B cell (primary cell): ENCODE data around the gene RFK. TPM values are rescaled to one million over a fixed set of nuclear protein-coding genes. Genes with fewer than 3 reads are reported as not detected.

ENCODE experiments used
- ATAC-seq: fragments of 200-7000 bp; cut with Tn5 transposase; one replicate; pipeline ENCODE4 v1.10.0; 2021; ENCODE audit warnings: low read depth, mild to moderate bottlenecking, moderate number of reproducible peaks, moderate library complexity
- CTCF ChIA-PET: fragments of 350-600 bp; sonication (Branson Sonifier 250); formaldehyde crosslinking; loops from one replicate; lab custom pipeline; 2021; ENCODE audit warnings: antibody characterized with exemption, inconsistent platforms; lab: Charles Lee
- POLR2A ChIA-PET: fragments of 350-600 bp; sonication (Branson Sonifier 250); formaldehyde crosslinking; loops from one replicate; lab custom pipeline; 2021; ENCODE audit warnings: antibody characterized with exemption; lab: Charles Lee
- DNase-seq: peaks from one replicate; pipeline ENCODE4 v3.0.0; 2013
- H2AFZ ChIP-seq: 2 replicates; pipeline ENCODE4 v1.6.1; 2012; ENCODE audit warnings: mild to moderate bottlenecking, low read depth, low read length; ENCODE audit not compliant: insufficient read depth, poor library complexity, severe bottlenecking
- H3K27ac ChIP-seq, 2 donors: 1 replicate in 1 of 2; 2 replicates in 1 of 2; pipeline ENCODE4 v1.5.1; 2012 to 2013; ENCODE audit warnings: low read length in 2 of 2, mild to moderate bottlenecking in 2 of 2, moderate library complexity in 1 of 2
- H3K27me3 ChIP-seq, 4 experiments: fragments of 200-600 bp in 1 of 4; sonication (generic) in 1 of 4; replicated peaks in 1 of 4; 1 replicate in 2 of 4; 2 replicates in 2 of 4; pipeline versions ENCODE4 v1.6.1 to v1.7.0; 2013 to 2016; ENCODE audit warnings: low read length in 3 of 4, mild to moderate bottlenecking in 2 of 4, mixed read lengths in 1 of 4, moderate library complexity in 1 of 4; ENCODE audit not compliant: insufficient read depth in 4 of 4, control insufficient read depth in 3 of 4; ENCODE audit errors: control extremely low read depth in 1 of 4
- H3K36me3 ChIP-seq, 2 experiments: replicated peaks in 1 of 2; 1 replicate in 1 of 2; 2 replicates in 1 of 2; pipeline versions ENCODE4 v1.6.1 to v1.7.1; 2013; ENCODE audit warnings: low read length in 1 of 2; ENCODE audit not compliant: insufficient read depth in 2 of 2, control insufficient read depth in 1 of 2; ENCODE audit errors: control extremely low read depth in 1 of 2, extremely low read depth in 1 of 2
- H3K4me1 ChIP-seq, 2 donors: fragments of 200-600 bp in 1 of 2; sonication (generic) in 1 of 2; 1 replicate in 1 of 2; 2 replicates in 1 of 2; pipeline versions ENCODE4 v1.5.1 to v1.6.1; 2013 to 2017; ENCODE audit warnings: low read length in 2 of 2; ENCODE audit not compliant: control insufficient read depth in 2 of 2, insufficient read depth in 2 of 2
- H3K4me2 ChIP-seq: replicated peaks from 2 replicates; pipeline ENCODE3; 2012; ENCODE audit warnings: mild to moderate bottlenecking, low read depth, low read length; ENCODE audit not compliant: poor library complexity, severe bottlenecking
- H3K4me3 ChIP-seq, 5 experiments: fragments of 200-600 bp in 1 of 5; sonication (generic) in 1 of 5; 1 replicate in 3 of 5; 2 replicates in 2 of 5; pipeline versions ENCODE4 v1.5.1 to v1.7.0; 2011 to 2016; ENCODE audit warnings: low read length in 4 of 5, mild to moderate bottlenecking in 4 of 5, low read depth in 2 of 5, control low read depth in 1 of 5, moderate library complexity in 1 of 5; ENCODE audit not compliant: insufficient read depth in 1 of 5; ENCODE audit errors: control extremely low read depth in 1 of 5, extremely low read depth in 1 of 5
- H3K79me2 ChIP-seq: fragments of 200-600 bp; sonication (generic); one replicate; pipeline ENCODE4 v1.6.0; 2016; ENCODE audit warnings: low read length; ENCODE audit not compliant: control insufficient read depth, insufficient read depth
- H3K9ac ChIP-seq: fragments of 200-600 bp; sonication (generic); 2 replicates; pipeline ENCODE4 v1.6.1; 2017; ENCODE audit warnings: mild to moderate bottlenecking, low read length, moderate library complexity
- H3K9me3 ChIP-seq, 3 donors: one replicate each; pipeline versions ENCODE4 v1.6.1 to v1.7.1; 2013; ENCODE audit warnings: low read length in 2 of 3; ENCODE audit not compliant: control insufficient read depth in 2 of 3, insufficient read depth in 1 of 3; ENCODE audit errors: control extremely low read depth in 1 of 3
- H4K20me1 ChIP-seq: 2 replicates; pipeline ENCODE4 v1.6.0; 2012; ENCODE audit warnings: mild to moderate bottlenecking, low read length; ENCODE audit not compliant: insufficient read depth, control insufficient read depth, poor library complexity, severe bottlenecking
- H3K27ac Mint-ChIP-seq: one replicate; pipeline ENCODE4 v1.8.0; 2021; ENCODE audit warnings: mixed read lengths
- H3K27me3 Mint-ChIP-seq: one replicate; pipeline ENCODE4 v1.8.0; 2021; ENCODE audit warnings: mixed read lengths
- H3K4me1 Mint-ChIP-seq: one replicate; pipeline ENCODE4 v1.8.0; 2021; ENCODE audit warnings: mixed read lengths
- H3K4me3 Mint-ChIP-seq: one replicate; pipeline ENCODE4 v1.8.0; 2021; ENCODE audit warnings: mixed read lengths
- H3K9me3 Mint-ChIP-seq: one replicate; pipeline ENCODE4 v1.8.0; 2022; ENCODE audit warnings: mixed read lengths; ENCODE audit not compliant: insufficient read depth
- CTCF ChIP-seq: fragments of 200-600 bp; IDR thresholded peaks from one replicate; pipeline ENCODE4 v1.8.0; 2022; ENCODE audit warnings: antibody characterized with exemption, mild to moderate bottlenecking
- EZH2 ChIP-seq: IDR thresholded peaks from 2 replicates; pipeline ENCODE4 v1.6.1; 2012; ENCODE audit warnings: borderline replicate concordance, low read depth, mild to moderate bottlenecking, moderate library complexity, low read length; ENCODE audit not compliant: insufficient read depth, poor library complexity, severe bottlenecking
- WGBS: methylation state at CpG from one replicate; pipeline ENCODE4 v1.1.5; 2013; ENCODE audit warnings: missing lambda C conversion rate; ENCODE audit not compliant: insufficient coverage; 5-methylcytosine and 5-hydroxymethylcytosine counted together
- intact Hi-C: fragments of 100-400 bp; cut with micrococcal nuclease; formaldehyde crosslinking; loops from one replicate; pipeline ENCODE4 v1.10.0; 2022
- polyA plus RNA-seq: library from polyadenylated mRNA; depleted of rRNA; stranded (reverse); fragments of >200 nt; gene quantifications from 2 replicates; pipeline ENCODE4 v1.2.3, GENCODE V29; 2012
- total RNA-seq, 2 donors: library from RNA; stranded (reverse); fragments of 120-200 nt in 1 of 2; gene quantifications; 1 replicate in 1 of 2; 2 replicates in 1 of 2; pipeline versions ENCODE4 v1.2.3 to v1.2.4, GENCODE V29; 2013 to 2022

The RFK gene
- total and polyA plus RNA-seq, 2 donors (not counting 1 experiment from before 2014, with no cell fraction given): 3.4 to 9.0 TPM

DNA sequence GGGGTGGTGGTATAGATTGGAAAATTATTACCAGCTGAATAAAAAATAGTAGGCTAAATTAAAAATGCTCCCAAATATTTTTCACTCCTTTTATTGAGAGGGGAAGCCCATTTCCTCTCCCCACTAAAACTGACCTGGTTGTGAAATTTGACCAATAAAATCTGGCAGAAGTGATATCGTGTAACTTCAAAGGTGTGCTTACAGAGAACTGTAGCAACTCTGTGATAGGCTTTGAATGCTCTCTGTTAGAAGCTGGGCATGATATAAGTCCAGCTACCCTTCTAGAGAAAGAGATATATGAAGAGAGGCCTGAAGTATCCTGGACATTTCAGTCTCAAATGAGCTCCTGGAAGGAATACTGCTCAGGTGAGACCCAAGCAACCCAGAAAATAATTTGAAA, 10.2 kb upstream of the RFK start:
- DNase-seq: no peak
- intact Hi-C loops: loop anchor here (5.0 kb wide), 1 partner anchor 583 kb away; no protein-coding TSS in a partner anchor
- Histone ChIP-seq H3K9ac (no peak overlapping the region), H3K4me1 (peaks cover 0 to 3% of the 10 kb centered on the region in 2 donors), H3K36me3 (no peaks in the 10 kb centered on the region), H3K9me3 (no peaks in the 10 kb centered on the region), H3K27ac (no peak overlapping the region), H3K27me3 (no peaks in the 10 kb centered on the region), H3K4me2 (no peak overlapping the region), H3K79me2 (no peaks in the 10 kb centered on the region), H3K4me3 (no peak overlapping the region), H4K20me1 (no peaks in the 10 kb centered on the region), H2AFZ (no peak overlapping the region)
- Mint-ChIP-seq H3K9me3 (no peaks in the 10 kb centered on the region), H3K27ac (no peak overlapping the region), H3K4me1 (peaks cover 17% of the 10 kb centered on the region), H3K27me3 (no peaks in the 10 kb centered on the region), H3K4me3 (no peak overlapping the region)
- CTCF ChIA-PET: interaction anchor here (0.5 to 4.1 kb wide), 9 partner anchors 10 to 1841 kb away, joined by 3 to 17 read pairs (median 4); partner anchors contain the start of genes GCNT1 and RFK
- POLR2A ChIA-PET: no interaction called here
- no peak for TF ChIP-seq EZH2
- TF ChIP-seq CTCF: no peak
- ATAC-seq: no peak
- WGBS: 60% methylated on average over 1 of the region's 1 CpG

DNA sequence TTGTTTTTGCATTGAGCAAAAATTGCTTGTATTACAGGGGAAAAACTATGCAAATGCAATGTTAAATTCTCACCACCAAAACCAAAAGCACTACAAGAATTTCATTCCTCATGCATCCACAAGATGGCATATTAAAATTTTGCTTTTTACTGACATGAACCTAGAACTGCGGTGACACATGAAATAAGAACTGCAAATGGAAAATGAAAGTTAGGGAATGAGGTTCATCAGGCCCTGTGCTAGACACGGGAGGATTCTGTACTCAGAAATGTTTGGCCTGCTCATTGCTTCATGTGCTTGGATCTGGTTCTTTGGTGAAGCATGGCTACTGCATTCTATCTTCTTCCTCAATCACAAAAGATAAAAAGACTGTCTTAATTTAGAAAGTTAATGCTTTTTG, 9.1 kb upstream of the RFK start:
- Histone ChIP-seq H3K4me1 (peaks cover 0 to 3% of the 10 kb centered on the region in 2 donors), H3K9ac (peak overlapping the region; percentile 29), H3K9me3 (no peaks in the 10 kb centered on the region), H3K4me3 (peak overlapping the region in 1 of 5 experiments; percentile 37), H3K27me3 (no peaks in the 10 kb centered on the region), H3K36me3 (no peaks in the 10 kb centered on the region), H4K20me1 (no peaks in the 10 kb centered on the region), H2AFZ (peak overlapping the region; percentile 76), H3K4me2 (peak overlapping the region; percentile 65), H3K79me2 (no peaks in the 10 kb centered on the region), H3K27ac (peak overlapping the region in 1 of 2 donors; percentile 20)
- Mint-ChIP-seq H3K4me1 (peaks cover 12% of the 10 kb centered on the region), H3K27ac (peak overlapping the region; percentile 10), H3K27me3 (no peaks in the 10 kb centered on the region), H3K4me3 (peak overlapping the region; percentile 40), H3K9me3 (no peaks in the 10 kb centered on the region)
- intact Hi-C loops: loop anchor here (1.0 to 5.0 kb wide), 4 partner anchors 9 to 584 kb away; partner anchors contain the start of gene RFK
- peak; percentile 70 for DNase-seq
- ChIA-PET CTCF (interaction anchor here (1.0 to 2.0 kb wide), 3 partner anchors 8 to 303 kb away, joined by 3 to 7 read pairs (median 3); no protein-coding TSS in a partner anchor), POLR2A (no interaction called here)
- 0% methylated on average over 1 of the region's 2 CpGs for WGBS
- TF ChIP-seq CTCF (peak; percentile 73), EZH2 (no peak)
- ATAC-seq: peak; percentile 69
